HepG2 (cell line): ENCODE data around the gene MSI2. TPM values are rescaled to one million over a fixed set of nuclear protein-coding genes. Genes with fewer than 3 reads are reported as not detected.
"Not testable (repeated sequence)": the region's sequence is repeated elsewhere in the genome, so short reads cannot be mapped to it uniquely, and the experiment has no call there.

Experiments used
- ATAC-seq: fragments of 200-7000 bp; cut with Tn5 transposase; 3 replicates; pipeline ENCODE4 v1.9.1; 2020; ENCODE audit warnings: mild to moderate bottlenecking, moderate library complexity
- BruUV-seq: library from RNA; stranded (reverse); fragments of 400-500 nt; replicated peaks from 2 replicates; lab custom pipeline; 2021; lab: Mats Ljungman, UMichigan
- CTCF ChIA-PET: fragments of 300-600 bp; formaldehyde crosslinking; extraction: SDS; loops from one replicate; lab custom pipeline; 2021; ENCODE audit warnings: low total read pairs, inconsistent platforms, low intra/inter-chr PET ratio; lab: Yijun Ruan, JAX
- POLR2A ChIA-PET: fragments of 350-600 bp; sonication (Branson Sonifier 250); formaldehyde crosslinking; loops from one replicate; lab custom pipeline; 2020; ENCODE audit warnings: antibody characterized with exemption, inconsistent platforms; lab: Yijun Ruan, JAX
- DNase-seq: peaks from one replicate; pipeline ENCODE4 v3.0.0-alpha.2; 2015; ENCODE audit warnings: low spot score
- FAIRE-seq: peaks from 3 replicates; lab custom pipeline; 2011; peaks lifted over from hg19 to GRCh38; lab: Jason Lieb, UNC
- H2AFZ ChIP-seq: one replicate; pipeline ENCODE4 v1.6.1; 2011; ENCODE audit warnings: low read length, inconsistent platforms
- H3K27ac ChIP-seq: fragments of 300-600 bp; 3 replicates; pipeline ENCODE4 v1.8.0; 2011; ENCODE audit warnings: mixed run types, mild to moderate bottlenecking, mixed read lengths, low read length, inconsistent platforms; ENCODE audit not compliant: insufficient read depth; ENCODE audit errors: extremely low read length
- H3K27me3 ChIP-seq, 2 experiments: fragments of 200-600 bp in 1 of 2; 2 replicates in 1 of 2; 3 replicates in 1 of 2; pipeline versions ENCODE4 v1.6.0 to v1.8.0; 2011; ENCODE audit warnings: low read length in 2 of 2, mild to moderate bottlenecking in 2 of 2, moderate library complexity in 2 of 2, inconsistent platforms in 1 of 2; ENCODE audit not compliant: insufficient read depth in 2 of 2, control insufficient read depth in 1 of 2
- H3K36me3 ChIP-seq, 2 experiments: fragments of 200-600 bp in 1 of 2; replicated peaks in 1 of 2; 2 replicates in 1 of 2; 3 replicates in 1 of 2; pipeline versions ENCODE4 v1.5.1 to v1.8.0; 2011; ENCODE audit warnings: low read length in 2 of 2, inconsistent platforms in 1 of 2; ENCODE audit not compliant: insufficient read depth in 2 of 2, control insufficient read depth in 1 of 2
- H3K4me1 ChIP-seq: 2 replicates; pipeline ENCODE4 v1.5.1; 2012; ENCODE audit warnings: low read length, inconsistent platforms; ENCODE audit not compliant: insufficient read depth
- H3K4me2 ChIP-seq: 2 replicates; pipeline ENCODE4 v1.6.0; 2011; ENCODE audit warnings: low read depth, low read length, inconsistent platforms
- H3K4me3 ChIP-seq, 3 experiments: fragments of 200-600 bp in 1 of 3; sonication (generic), shearing (Covaris generic) in 1 of 3; replicated peaks in 1 of 3; 2 replicates each; pipeline ENCODE4 v1.5.1; 2011 to 2016; ENCODE audit warnings: low read length in 3 of 3, inconsistent platforms in 2 of 3, low read depth in 2 of 3, mild to moderate bottlenecking in 2 of 3, control low read depth in 1 of 3, mixed read lengths in 1 of 3; ENCODE audit not compliant: insufficient read depth in 1 of 3
- H3K79me2 ChIP-seq: one replicate; pipeline ENCODE4 v1.6.1; 2011; ENCODE audit warnings: low read length, inconsistent platforms; ENCODE audit not compliant: insufficient read depth
- H3K9ac ChIP-seq: 2 replicates; pipeline ENCODE4 v1.6.0; 2011; ENCODE audit warnings: mild to moderate bottlenecking, low read depth, low read length, inconsistent platforms; ENCODE audit not compliant: insufficient read depth
- H3K9me3 ChIP-seq: 2 replicates; pipeline ENCODE4 v1.5.1; 2012; ENCODE audit warnings: mild to moderate bottlenecking, low read length
- H4K20me1 ChIP-seq: 2 replicates; pipeline ENCODE4 v1.6.0; 2011; ENCODE audit warnings: inconsistent platforms, mild to moderate bottlenecking, low read length, moderate library complexity; ENCODE audit not compliant: insufficient read depth
- DDIT3 ChIP-seq: sonication (generic); formaldehyde crosslinking; IDR thresholded peaks from 2 replicates; pipeline ENCODE4 v1.4.0; 2020; ENCODE audit warnings: mild to moderate bottlenecking, missing genetic modification reagents
- KDM2A ChIP-seq: sonication (generic); formaldehyde crosslinking; IDR thresholded peaks from 2 replicates; pipeline ENCODE4 v1.4.0; 2020; ENCODE audit warnings: low read depth, missing genetic modification reagents, borderline replicate concordance
- ZBED4 ChIP-seq: sonication (generic); formaldehyde crosslinking; IDR thresholded peaks from 2 replicates; pipeline ENCODE4 v1.4.0; 2020; ENCODE audit warnings: missing genetic modification reagents, borderline replicate concordance
- ZNF234 ChIP-seq: sonication (generic); formaldehyde crosslinking; conservative IDR thresholded peaks from 2 replicates; pipeline ENCODE4 v1.5.1; 2020; ENCODE audit warnings: mild to moderate bottlenecking, missing genetic modification reagents
- ZNF619 ChIP-seq: sonication (generic); formaldehyde crosslinking; IDR thresholded peaks from 2 replicates; pipeline ENCODE4 v1.4.0; 2020; ENCODE audit warnings: mild to moderate bottlenecking, missing genetic modification reagents
- WGBS: methylation state at CpG from one replicate; pipeline ENCODE4 v1.1.6; 2017; ENCODE audit warnings: low lambda C conversion rate; 5-methylcytosine and 5-hydroxymethylcytosine counted together
- in situ Hi-C: cut with HindIII; loops from 2 replicates; pipeline ENCODE4 v1.10.0; 2017; ENCODE audit warnings: low pct_unique_long_range_greater_than_20kb; ENCODE audit not compliant: extremely low pct_ligation_motif_present
- intact Hi-C: fragments of 100-400 bp; cut with micrococcal nuclease; formaldehyde crosslinking; loops from one replicate; pipeline ENCODE4 v1.10.0; 2022; ENCODE audit not compliant: unreplicated experiment
- polyA plus RNA-seq, 8 experiments: library from polyadenylated mRNA; depleted of rRNA in 3 of 8; stranded (reverse) in 7 of 8; unstranded in 1 of 8; fragments of >200 nt; fragmentation: Illumina TruSeq in 4 of 8; extraction: Trizol in 4 of 8; gene quantifications; 2 replicates each; pipeline versions ENCODE4 v1.2.1 to v1.2.3, GENCODE V29; 2011 to 2016; ENCODE audit warnings: low read depth in 4 of 8, missing spikeins in 1 of 8, mixed read lengths in 1 of 8; ENCODE audit not compliant: insufficient read depth in 1 of 8
- total RNA-seq, 5 experiments: library from RNA; depleted of rRNA; stranded (reverse); fragments of >200 nt; fragmentation: Illumina TruSeq; extraction: Trizol; gene quantifications; 2 replicates each; pipeline ENCODE4 v1.2.3, GENCODE V29; 2016; ENCODE audit warnings: low read depth in 1 of 5

Gene MSI2
- total and polyA plus RNA-seq, 2 of the 13 experiments (the other 11 are each of a cell fraction or from before 2014, with no cell fraction given) = 77.5 to 78.4 TPM

GRCh38 chr17:57498443-57498842 is 242.1 kb downstream of the MSI2 start (continued):
- no peak for TF ChIP-seq ZNF234 (CRISPR knock-in tag)
- TF ChIP-seq ZBED4 (CRISPR knock-in tag) = no peak
- TF ChIP-seq DDIT3 = no peak
- TF ChIP-seq KDM2A (CRISPR knock-in tag) = no peak
- TF ChIP-seq ZNF619 = no peak

GRCh38 chr17:57499221-57499620 is 242.9 kb downstream of the MSI2 start:
- DNase-seq, H3K9ac ChIP-seq, ATAC-seq, H4K20me1 ChIP-seq, H3K36me3 ChIP-seq, CTCF ChIA-PET, FAIRE-seq, H3K9me3 ChIP-seq, H3K4me3 ChIP-seq, H3K4me2 ChIP-seq, H3K79me2 ChIP-seq, H3K27ac ChIP-seq, in situ Hi-C loops, H2AFZ ChIP-seq, intact Hi-C loops, BruUV-seq, H3K27me3 ChIP-seq: not testable (repeated sequence)
- peaks cover 32% of the 10 kb centered on the region for H3K4me1 ChIP-seq
- WGBS = over 99% methylated on average over 3 of the region's 3 CpGs
- POLR2A ChIA-PET = interaction anchor here (1.7 kb wide), 1 partner anchor 18 kb away, joined by 6 read pairs; no protein-coding TSS in a partner anchor
